Kidney epithelial cell (primary cell): ENCODE results near the gene BICDL1. TPM values are rescaled to one million over a fixed set of nuclear protein-coding genes. Genes with fewer than 3 reads are reported as not detected.
A peak's percentile ranks its signal among the peaks of the same experiment; 100 is the strongest.

Source experiments
- DNase-seq: peaks from one replicate; pipeline ENCODE4 v3.0.0-alpha.2; 2010; ENCODE audit warnings: low read depth
- H3K27me3 ChIP-seq: 2 replicates; pipeline ENCODE4 v1.6.0; 2011; ENCODE audit warnings: low read length; ENCODE audit not compliant: control insufficient read depth, insufficient read depth
- H3K36me3 ChIP-seq: 2 replicates; pipeline ENCODE4 v1.5.1; 2011; ENCODE audit warnings: low read length; ENCODE audit not compliant: control insufficient read depth, insufficient read depth
- H3K4me3 ChIP-seq: 2 replicates; pipeline ENCODE4 v1.5.1; 2011; ENCODE audit warnings: low read depth, mild to moderate bottlenecking, control low read depth, low read length
- total RNA-seq: library from RNA; depleted of rRNA; stranded (reverse); fragments of >200 nt; gene quantifications from 2 replicates; pipeline ENCODE4 v1.2.3, GENCODE V29; 2015
- TF ChIP-seq, protein P1 (sequence below): IDR thresholded peaks from 2 replicates; pipeline ENCODE4 v1.5.1; 2011; ENCODE audit warnings: mild to moderate bottlenecking, moderate library complexity, low read length, control low read depth, inconsistent platforms; ENCODE audit not compliant: insufficient read depth, poor library complexity, severe bottlenecking

The BICDL1 gene
- total RNA-seq, 1 donor from 2014 or later: 9.2 TPM

GRCh38 chr12:119989361-119989730, 310 bp downstream of the BICDL1 start:
- H3K27me3 ChIP-seq: peaks cover 8% of the 10 kb centered on the region
- peak overlapping the region; percentile 48 for H3K4me3 ChIP-seq
- TF ChIP-seq, protein P1, sequence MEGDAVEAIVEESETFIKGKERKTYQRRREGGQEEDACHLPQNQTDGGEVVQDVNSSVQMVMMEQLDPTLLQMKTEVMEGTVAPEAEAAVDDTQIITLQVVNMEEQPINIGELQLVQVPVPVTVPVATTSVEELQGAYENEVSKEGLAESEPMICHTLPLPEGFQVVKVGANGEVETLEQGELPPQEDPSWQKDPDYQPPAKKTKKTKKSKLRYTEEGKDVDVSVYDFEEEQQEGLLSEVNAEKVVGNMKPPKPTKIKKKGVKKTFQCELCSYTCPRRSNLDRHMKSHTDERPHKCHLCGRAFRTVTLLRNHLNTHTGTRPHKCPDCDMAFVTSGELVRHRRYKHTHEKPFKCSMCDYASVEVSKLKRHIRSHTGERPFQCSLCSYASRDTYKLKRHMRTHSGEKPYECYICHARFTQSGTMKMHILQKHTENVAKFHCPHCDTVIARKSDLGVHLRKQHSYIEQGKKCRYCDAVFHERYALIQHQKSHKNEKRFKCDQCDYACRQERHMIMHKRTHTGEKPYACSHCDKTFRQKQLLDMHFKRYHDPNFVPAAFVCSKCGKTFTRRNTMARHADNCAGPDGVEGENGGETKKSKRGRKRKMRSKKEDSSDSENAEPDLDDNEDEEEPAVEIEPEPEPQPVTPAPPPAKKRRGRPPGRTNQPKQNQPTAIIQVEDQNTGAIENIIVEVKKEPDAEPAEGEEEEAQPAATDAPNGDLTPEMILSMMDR: no peak
- H3K36me3 ChIP-seq: no peaks in the 10 kb centered on the region
- DNase-seq: no peak

- Histone ChIP-seq H3K4me3 (peak overlapping the region; percentile 40), H3K27me3 (peaks cover 8% of the 10 kb centered on the region), H3K36me3 (no peaks in the 10 kb centered on the region)
- TF ChIP-seq, protein P1: no peak
- no peak for DNase-seq
These were observed 820 bp downstream of the BICDL1 start for GRCh38 chr12:119989731-119990381.

- H3K36me3 ChIP-seq: no peaks in the 10 kb centered on the region
- H3K4me3 ChIP-seq: peak overlapping the region; percentile 40
- H3K27me3 ChIP-seq: peaks cover 8% of the 10 kb centered on the region
- TF ChIP-seq, protein P1: no peak
- no peak for DNase-seq
These were observed 1.4 kb downstream of the BICDL1 start for GRCh38 chr12:119990382-119990874.

DNA sequence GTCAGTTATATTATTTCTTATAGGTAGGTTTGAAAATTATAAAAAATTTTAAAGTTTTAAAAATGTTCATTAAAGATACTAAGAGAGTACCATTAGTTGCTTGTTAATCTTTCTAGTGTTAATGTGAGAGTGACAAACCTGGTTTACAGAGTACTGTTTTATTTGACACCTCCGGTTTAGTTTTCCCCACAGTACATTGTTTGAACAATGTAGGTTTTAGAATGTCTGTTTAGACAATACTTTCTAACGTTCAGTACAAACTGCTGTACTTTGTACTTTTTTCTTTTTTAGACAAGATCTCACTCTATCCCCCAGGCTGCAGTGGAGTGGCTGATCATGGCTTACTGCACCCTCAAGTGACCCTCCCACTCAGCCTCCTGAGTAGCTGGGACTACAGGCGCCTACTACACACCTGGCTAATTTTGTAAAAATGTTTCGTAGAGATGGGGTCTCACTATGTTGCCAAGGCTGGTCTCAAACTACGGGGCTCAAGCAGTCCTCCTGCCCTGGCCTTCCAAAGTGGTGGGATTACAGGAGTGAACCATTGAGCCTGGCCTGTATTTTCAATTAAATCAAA, 3.2 kb downstream of the BICDL1 start:
- peaks cover 8% of the 10 kb centered on the region for H3K27me3 ChIP-seq
- TF ChIP-seq, protein P1: no peak
- no peak overlapping the region for H3K4me3 ChIP-seq
- no peak for DNase-seq
- no peaks in the 10 kb centered on the region for H3K36me3 ChIP-seq

- TF ChIP-seq, protein P1: no peak
- Histone ChIP-seq H3K36me3 (no peaks in the 10 kb centered on the region), H3K27me3 (peaks cover 3% of the 10 kb centered on the region), H3K4me3 (no peak overlapping the region)
- DNase-seq: no peak
These were observed 6.0 kb downstream of the BICDL1 start for GRCh38 chr12:119994892-119995658.
